Neural cell (in vitro differentiated cells): ENCODE data around the gene SIVA1.

ENCODE experiments used
- CTCF ChIP-seq: fragments of 450-650 bp; IDR thresholded peaks from 2 replicates; pipeline ENCODE4 v1.5.1; 2014; ENCODE audit warnings: antibody characterized with exemption, mild to moderate bottlenecking, moderate library complexity; ENCODE audit not compliant: poor library complexity, severe bottlenecking
- EP300 ChIP-seq: fragments of 450-650 bp; conservative IDR thresholded peaks from 2 replicates; pipeline ENCODE4 v1.6.1; 2014; ENCODE audit warnings: antibody characterized with exemption, mild to moderate bottlenecking, moderate library complexity; ENCODE audit not compliant: poor library complexity, severe bottlenecking
- EZH2 ChIP-seq: fragments of 200-600, 300-800 bp; shearing (Covaris generic), sonication (generic); IDR thresholded peaks from 2 replicates; pipeline ENCODE4 v1.6.1; 2014; ENCODE audit warnings: antibody characterized with exemption, low read length, borderline replicate concordance, mild to moderate bottlenecking; ENCODE audit not compliant: insufficient read depth, poor library complexity, severe bottlenecking
- MXI1 ChIP-seq: fragments of 450-650 bp; conservative IDR thresholded peaks from 2 replicates; pipeline ENCODE4 v1.6.1; 2014; ENCODE audit warnings: antibody characterized with exemption, mild to moderate bottlenecking; ENCODE audit not compliant: poor library complexity, severe bottlenecking
- SMC3 ChIP-seq: fragments of 450-650 bp; conservative IDR thresholded peaks from 2 replicates; pipeline ENCODE4 v1.6.1; 2014; ENCODE audit warnings: antibody characterized with exemption, mild to moderate bottlenecking, moderate library complexity; ENCODE audit not compliant: poor library complexity
- TAF1 ChIP-seq: IDR thresholded peaks from 2 replicates; pipeline ENCODE4 v1.6.1; 2012; ENCODE audit warnings: low read depth

- no peak for TF ChIP-seq CTCF
- TF ChIP-seq EZH2 = no peak
- TF ChIP-seq TAF1 = no peak
- TF ChIP-seq EP300 = no peak
- TF ChIP-seq MXI1 = no peak
- no peak for TF ChIP-seq SMC3
These were observed 43.1 kb downstream of the SIVA1 start for GRCh38 chr14:104795781-104796686.
